Smooth muscle cell (in vitro differentiated cells): ENCODE measurements around the gene RAB40B. TPM values are rescaled to one million over a fixed set of nuclear protein-coding genes. Genes with fewer than 3 reads are reported as not detected.

Source experiments
- DNase-seq: peaks from one replicate; lab custom pipeline; 2025; ENCODE audit not compliant: unreplicated experiment; lab: John Stamatoyannopoulos, UW
- H2AFZ ChIP-seq: fragments of 200-600 bp; sonication (generic); 2 replicates; pipeline ENCODE4 v1.6.0; 2016; ENCODE audit warnings: antibody characterized with exemption, low read depth, mild to moderate bottlenecking
- H3F3A ChIP-seq: fragments of 200-600 bp; sonication (generic); 2 replicates; pipeline ENCODE4 v1.6.0; 2017; ENCODE audit warnings: antibody characterized with exemption, low read depth
- H3K27ac ChIP-seq: fragments of 200-600 bp; sonication (generic); 2 replicates; pipeline ENCODE4 v1.5.1; 2016; ENCODE audit warnings: low read depth, mild to moderate bottlenecking
- H3K27me3 ChIP-seq: fragments of 200-600 bp; sonication (generic); 2 replicates; pipeline ENCODE4 v1.6.1; 2016; ENCODE audit warnings: low read depth, mild to moderate bottlenecking
- H3K36me3 ChIP-seq: fragments of 200-600 bp; sonication (generic); 2 replicates; pipeline ENCODE4 v1.5.1; 2016; ENCODE audit warnings: low read depth
- H3K4me1 ChIP-seq: fragments of 200-600 bp; sonication (generic); 2 replicates; pipeline ENCODE4 v1.5.1; 2016; ENCODE audit warnings: low read depth
- H3K4me2 ChIP-seq: fragments of 200-600 bp; sonication (generic); 2 replicates; pipeline ENCODE4 v1.6.0; 2016; ENCODE audit warnings: mild to moderate bottlenecking
- H3K4me3 ChIP-seq: fragments of 200-600 bp; sonication (generic); 2 replicates; pipeline ENCODE4 v1.5.1; 2016; ENCODE audit warnings: mild to moderate bottlenecking
- H3K79me2 ChIP-seq: fragments of 200-600 bp; sonication (generic); 2 replicates; pipeline ENCODE4 v1.6.0; 2016; ENCODE audit warnings: low read depth, mild to moderate bottlenecking
- H3K9ac ChIP-seq: fragments of 200-600 bp; sonication (generic); 2 replicates; pipeline ENCODE4 v1.6.0; 2016; ENCODE audit warnings: low read depth
- H3K9me3 ChIP-seq: fragments of 200-600 bp; sonication (generic); replicated peaks from 2 replicates; pipeline ENCODE4 v1.5.1; 2016; ENCODE audit warnings: low read depth
- H4K20me1 ChIP-seq: fragments of 200-600 bp; sonication (generic); 2 replicates; pipeline ENCODE4 v1.6.0; 2016; ENCODE audit warnings: low read depth
- WGBS: methylation state at CpG from one replicate; pipeline ENCODE4 v1.1.7; 2016; ENCODE audit warnings: low lambda C conversion rate; 5-methylcytosine and 5-hydroxymethylcytosine counted together
- polyA plus RNA-seq: library from polyadenylated mRNA; unstranded; fragments of >200 nt; fragmentation: Nextera tagmentation; extraction: Ambion mirVana; gene quantifications from 2 replicates; pipeline ENCODE4 v1.2.1, GENCODE V29; 2016
- total RNA-seq: library from RNA; depleted of rRNA; stranded (reverse); fragments of >200 nt; gene quantifications from 2 replicates; pipeline ENCODE4 v1.2.3, GENCODE V29; 2014
- TF ChIP-seq, protein P1 (sequence below): fragments of 200-600 bp; sonication (generic); IDR thresholded peaks from 2 replicates; pipeline ENCODE4 v1.5.1; 2017; ENCODE audit warnings: borderline replicate concordance, mild to moderate bottlenecking, antibody characterized with exemption; ENCODE audit not compliant: insufficient read depth, poor library complexity, severe bottlenecking

Gene RAB40B
- total and polyA plus RNA-seq, 2 experiments from 2014 or later, result 12.0 to 16.0 TPM

GRCh38 chr17:82743344-82744219, 45.1 kb upstream of the RAB40B start:
- Histone ChIP-seq H3K36me3 (peaks cover 10% of the 10 kb centered on the region), H4K20me1 (no peaks in the 10 kb centered on the region), H3K79me2 (no peaks in the 10 kb centered on the region), H3K9ac (no peak overlapping the region), H3K27ac (no peak overlapping the region), H3K4me2 (no peak overlapping the region), H3K4me1 (no peaks in the 10 kb centered on the region), H3K9me3 (peaks cover 9% of the 10 kb centered on the region), H3K27me3 (no peaks in the 10 kb centered on the region), H3F3A (no peaks in the 10 kb centered on the region), H2AFZ (no peak overlapping the region), H3K4me3 (no peak overlapping the region)
- 92% methylated on average over 16 of the region's 16 CpGs for WGBS
- TF ChIP-seq, protein P1, sequence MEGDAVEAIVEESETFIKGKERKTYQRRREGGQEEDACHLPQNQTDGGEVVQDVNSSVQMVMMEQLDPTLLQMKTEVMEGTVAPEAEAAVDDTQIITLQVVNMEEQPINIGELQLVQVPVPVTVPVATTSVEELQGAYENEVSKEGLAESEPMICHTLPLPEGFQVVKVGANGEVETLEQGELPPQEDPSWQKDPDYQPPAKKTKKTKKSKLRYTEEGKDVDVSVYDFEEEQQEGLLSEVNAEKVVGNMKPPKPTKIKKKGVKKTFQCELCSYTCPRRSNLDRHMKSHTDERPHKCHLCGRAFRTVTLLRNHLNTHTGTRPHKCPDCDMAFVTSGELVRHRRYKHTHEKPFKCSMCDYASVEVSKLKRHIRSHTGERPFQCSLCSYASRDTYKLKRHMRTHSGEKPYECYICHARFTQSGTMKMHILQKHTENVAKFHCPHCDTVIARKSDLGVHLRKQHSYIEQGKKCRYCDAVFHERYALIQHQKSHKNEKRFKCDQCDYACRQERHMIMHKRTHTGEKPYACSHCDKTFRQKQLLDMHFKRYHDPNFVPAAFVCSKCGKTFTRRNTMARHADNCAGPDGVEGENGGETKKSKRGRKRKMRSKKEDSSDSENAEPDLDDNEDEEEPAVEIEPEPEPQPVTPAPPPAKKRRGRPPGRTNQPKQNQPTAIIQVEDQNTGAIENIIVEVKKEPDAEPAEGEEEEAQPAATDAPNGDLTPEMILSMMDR, result no peak
- DNase-seq, result no peak

DNA sequence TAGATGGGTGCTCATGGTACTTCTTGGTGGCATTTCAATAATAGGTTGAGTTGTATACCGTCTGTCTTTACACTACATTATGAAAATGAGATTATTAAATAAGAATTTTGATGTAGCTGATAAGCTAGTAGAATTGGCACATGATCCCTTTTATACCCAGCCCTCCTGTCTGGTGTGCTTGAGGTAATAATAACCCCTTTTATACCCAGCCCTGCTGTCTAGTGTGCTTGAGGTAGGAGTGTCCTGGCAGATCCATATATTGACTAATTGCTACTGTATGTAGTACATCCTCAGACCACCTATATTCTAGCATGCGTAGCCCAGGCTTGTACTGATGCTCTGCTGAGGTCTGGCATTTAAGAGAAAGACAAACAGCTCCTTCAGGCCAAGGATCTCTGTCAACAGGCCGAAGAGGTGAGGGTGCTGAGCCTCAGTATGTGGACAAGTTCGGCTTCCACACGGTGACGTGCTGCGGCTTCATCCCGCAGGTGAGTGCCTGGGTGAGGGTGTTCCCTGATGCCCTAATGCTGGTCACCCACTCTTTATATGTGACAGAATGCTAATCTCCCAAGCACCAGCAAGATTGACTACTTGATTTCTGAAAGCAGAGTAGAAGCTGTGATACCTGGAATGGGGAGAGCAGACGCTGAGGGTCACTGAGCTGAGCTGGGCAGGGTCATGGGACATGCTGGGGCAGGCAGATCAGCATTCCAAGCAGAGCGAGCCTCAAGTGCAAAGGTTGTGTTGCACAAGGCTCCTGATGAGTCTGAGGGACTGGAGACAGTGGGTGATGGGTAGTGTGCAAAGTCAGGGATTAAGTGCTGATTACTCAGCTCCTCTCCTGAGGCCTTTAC, 42.6 kb upstream of the RAB40B start:
- H3K79me2 ChIP-seq, result no peaks in the 10 kb centered on the region
- H4K20me1 ChIP-seq, result no peaks in the 10 kb centered on the region
- no peak for DNase-seq
- H3K4me3 ChIP-seq, result no peak overlapping the region
- H3F3A ChIP-seq, result no peaks in the 10 kb centered on the region
- H2AFZ ChIP-seq, result no peak overlapping the region
- H3K27me3 ChIP-seq, result no peaks in the 10 kb centered on the region
- H3K4me1 ChIP-seq, result no peaks in the 10 kb centered on the region
- peaks cover 9% of the 10 kb centered on the region for H3K9me3 ChIP-seq
- H3K4me2 ChIP-seq, result no peak overlapping the region
- 94% methylated on average over 10 of the region's 10 CpGs for WGBS
- no peak overlapping the region for H3K27ac ChIP-seq
- TF ChIP-seq, protein P1, result no peak
- peaks cover 10% of the 10 kb centered on the region for H3K36me3 ChIP-seq
- H3K9ac ChIP-seq, result no peak overlapping the region

GRCh38 chr17:82737967-82738877, 39.7 kb upstream of the RAB40B start:
- no peak overlapping the region for H3K27ac ChIP-seq
- no peak overlapping the region for H3K4me2 ChIP-seq
- no peaks in the 10 kb centered on the region for H3K4me1 ChIP-seq
- no peak overlapping the region for H3K9ac ChIP-seq
- WGBS, result 79% methylated on average over 26 of the region's 26 CpGs
- H3F3A ChIP-seq, result no peaks in the 10 kb centered on the region
- DNase-seq, result no peak
- TF ChIP-seq, protein P1, result no peak
- H3K9me3 ChIP-seq, result peaks cover 9% of the 10 kb centered on the region
- no peaks in the 10 kb centered on the region for H3K27me3 ChIP-seq
- no peak overlapping the region for H2AFZ ChIP-seq
- H4K20me1 ChIP-seq, result no peaks in the 10 kb centered on the region
- H3K4me3 ChIP-seq, result no peak overlapping the region
- H3K79me2 ChIP-seq, result no peaks in the 10 kb centered on the region
- peaks cover 10% of the 10 kb centered on the region for H3K36me3 ChIP-seq
